Prostate gland (tissue), 2 donors: ENCODE measurements around the gene ARPP21.

Source experiments
- CTCF ChIP-seq, 4 experiments: fragments of 200-600 bp in 2 of 4; fragments of 450-650 bp in 2 of 4; sonication (generic) in 2 of 4; IDR thresholded peaks; 1 replicate in 3 of 4; 2 replicates in 1 of 4; pipeline ENCODE4 v1.5.1; 2016 to 2019; ENCODE audit warnings: antibody characterized with exemption in 4 of 4, mild to moderate bottlenecking in 2 of 4, moderate library complexity in 2 of 4
- POLR2A ChIP-seq: fragments of 450-650 bp; IDR thresholded peaks from one replicate; pipeline ENCODE4 v1.6.1; 2016; ENCODE audit warnings: antibody characterized with exemption, mild to moderate bottlenecking
- POLR2AphosphoS5 ChIP-seq: sonication (generic); formaldehyde crosslinking; IDR thresholded peaks from one replicate; pipeline ENCODE4 v1.6.1; 2017; ENCODE audit warnings: antibody characterized with exemption

- TF ChIP-seq CTCF (IDR thresholded peaks at IDR 0.05) (no peak), POLR2A (no peak), POLR2AphosphoS5 (no peak)
Measured at GRCh38 chr3:35709691-35710090, 70.4 kb downstream of the ARPP21 start.
